ENCODE measurements around the gene ZNF862. TPM values are rescaled to one million over a fixed set of nuclear protein-coding genes. Genes with fewer than 3 reads are reported as not detected.
A peak's percentile ranks its signal among the peaks of the same experiment; 100 is the strongest.

The ZNF862 gene
- total RNA-seq, 1 experiment from 2014 or later: 3.6 TPM

GRCh38 chr7:149831741-149832219 lies 6.4 kb upstream of the ZNF862 start (continued):
- TF ChIP-seq PRRX2 (CRISPR knock-in tag; IDR thresholded peaks at IDR 0.05): no peak
- TF ChIP-seq ZNF281 (CRISPR knock-in tag; IDR thresholded peaks at IDR 0.05): no peak

GRCh38 chr7:149832332-149833041 lies 5.7 kb upstream of the ZNF862 start:
- Mint-ChIP-seq H3K36me3 (no peaks in the 10 kb centered on the region), H3K27me3 (ENCODE audit: low read depth) (peaks cover 9% of the 10 kb centered on the region), H3K9me3 (no peaks in the 10 kb centered on the region), H3K4me3 (no peak overlapping the region), H3K27ac (no peak overlapping the region), H3K4me1 (peaks cover 13% of the 10 kb centered on the region)
- POLR2A ChIA-PET: interaction anchor here (1.4 kb wide), 1 partner anchor 49 kb away, joined by 3 read pairs; no protein-coding TSS in a partner anchor
- ATAC-seq (peak; percentile 20), DNase-seq (ENCODE audit: low spot score) (peak; percentile 10)
- CTCF ChIA-PET: interaction anchor here (0.6 to 2.9 kb wide), 13 partner anchors 10 to 1219 kb away, joined by 3 to 16 read pairs (median 4); no protein-coding TSS in a partner anchor
- TF ChIP-seq CREM (CRISPR knock-in tag; IDR thresholded peaks at IDR 0.05) (no peak), PRDM15 (CRISPR knock-in tag; IDR thresholded peaks at IDR 0.05) (peak; percentile 86), E2F1 (CRISPR knock-in tag; IDR thresholded peaks at IDR 0.05) (no peak), PRRX2 (CRISPR knock-in tag; IDR thresholded peaks at IDR 0.05) (no peak)

GRCh38 chr7:149833495-149834130 lies 4.6 kb upstream of the ZNF862 start:
- CTCF ChIA-PET: interaction anchor here (0.9 to 2.9 kb wide), 4 partner anchors 26 to 92 kb away, joined by 3 to 14 read pairs (median 4); no protein-coding TSS in a partner anchor
- H3K4me1 Mint-ChIP-seq: peaks cover 18% of the 10 kb centered on the region
- H3K4me3 Mint-ChIP-seq: no peak overlapping the region
- no peak overlapping the region for H3K27ac Mint-ChIP-seq
- H3K9me3 Mint-ChIP-seq: no peaks in the 10 kb centered on the region
- ATAC-seq (no peak), DNase-seq (ENCODE audit: low spot score) (peak; percentile 5)
- TF ChIP-seq ERG (CRISPR knock-in tag; IDR thresholded peaks at IDR 0.05) (no peak), E2F5 (CRISPR knock-in tag; IDR thresholded peaks at IDR 0.05) (no peak), SMAD4 (CRISPR knock-in tag; IDR thresholded peaks at IDR 0.05) (no peak), PRDM15 (CRISPR knock-in tag; IDR thresholded peaks at IDR 0.05) (no peak), ZNF263 (CRISPR knock-in tag; IDR thresholded peaks at IDR 0.05; ENCODE audit: low read depth) (no peak), ZBTB21 (CRISPR knock-in tag; IDR thresholded peaks at IDR 0.05; ENCODE audit: borderline replicate concordance) (no peak), ESRRA (CRISPR knock-in tag; IDR thresholded peaks at IDR 0.05; ENCODE audit: borderline replicate concordance) (no peak)
- H3K36me3 Mint-ChIP-seq: no peaks in the 10 kb centered on the region
- H3K27me3 Mint-ChIP-seq (ENCODE audit: low read depth): peaks cover 9% of the 10 kb centered on the region
- POLR2A ChIA-PET: no interaction called here
